HepG2 (cell line): ENCODE data around the gene RITA1. TPM values are rescaled to one million over a fixed set of nuclear protein-coding genes. Genes with fewer than 3 reads are reported as not detected.

Experiments used
- ATF1 ChIP-seq: IDR thresholded peaks from 2 replicates; pipeline ENCODE4 v1.6.1; 2016; ENCODE audit warnings: mild to moderate bottlenecking, control low read depth
- HNRNPLL ChIP-seq: fragments of 200-400 bp; formaldehyde crosslinking; IDR thresholded peaks from 2 replicates; pipeline ENCODE4 v1.6.1; 2017; ENCODE audit warnings: mild to moderate bottlenecking, low read depth, low read length; ENCODE audit not compliant: poor library complexity, severe bottlenecking
- KDM2A ChIP-seq: sonication (generic); formaldehyde crosslinking; IDR thresholded peaks from 2 replicates; pipeline ENCODE4 v1.4.0; 2020; ENCODE audit warnings: low read depth, missing genetic modification reagents, borderline replicate concordance
- MED8 ChIP-seq: sonication (generic); formaldehyde crosslinking; IDR thresholded peaks from 2 replicates; pipeline ENCODE4 v1.8.1; 2023; ENCODE audit warnings: mild to moderate bottlenecking, missing genetic modification reagents; ENCODE audit not compliant: insufficient replicate concordance
- MEF2D ChIP-seq: sonication (generic); formaldehyde crosslinking; IDR thresholded peaks from 2 replicates; pipeline ENCODE4 v1.5.1; 2020; ENCODE audit warnings: mild to moderate bottlenecking, missing genetic modification reagents
- NFE2L2 ChIP-seq: fragments of 150-350 bp; IDR thresholded peaks from 2 replicates; pipeline ENCODE4 v1.6.1; 2014; ENCODE audit warnings: low read length
- ZNF615 ChIP-seq: sonication (generic); formaldehyde crosslinking; IDR thresholded peaks from 2 replicates; pipeline ENCODE4 v1.5.0; 2020; ENCODE audit warnings: mild to moderate bottlenecking, missing genetic modification reagents, borderline replicate concordance
- ZSCAN29 ChIP-seq: sonication (generic); formaldehyde crosslinking; conservative IDR thresholded peaks from 2 replicates; pipeline ENCODE4 v1.4.0; 2020; ENCODE audit warnings: mild to moderate bottlenecking, missing genetic modification reagents
- polyA plus RNA-seq, 8 experiments: library from polyadenylated mRNA; depleted of rRNA in 3 of 8; stranded (reverse) in 7 of 8; unstranded in 1 of 8; fragments of >200 nt; fragmentation: Illumina TruSeq in 4 of 8; extraction: Trizol in 4 of 8; gene quantifications; 2 replicates each; pipeline versions ENCODE4 v1.2.1 to v1.2.3, GENCODE V29; 2011 to 2016; ENCODE audit warnings: low read depth in 4 of 8, missing spikeins in 1 of 8, mixed read lengths in 1 of 8; ENCODE audit not compliant: insufficient read depth in 1 of 8
- total RNA-seq, 5 experiments: library from RNA; depleted of rRNA; stranded (reverse); fragments of >200 nt; fragmentation: Illumina TruSeq; extraction: Trizol; gene quantifications; 2 replicates each; pipeline ENCODE4 v1.2.3, GENCODE V29; 2016; ENCODE audit warnings: low read depth in 1 of 5
- TF ChIP-seq, protein P1 (sequence below): IDR thresholded peaks from 2 replicates; pipeline ENCODE4 v1.6.1; 2016; ENCODE audit warnings: missing compliant biosample characterization, missing genetic modification reagents, borderline replicate concordance
- TF ChIP-seq, protein P2 (sequence below): sonication (generic); formaldehyde crosslinking; conservative IDR thresholded peaks from 2 replicates; pipeline ENCODE4 v1.4.0; 2020; ENCODE audit warnings: missing genetic modification reagents
- TF ChIP-seq, protein P3 (sequence below): sonication (generic); formaldehyde crosslinking; IDR thresholded peaks from 2 replicates; pipeline ENCODE4 v1.4.0; 2020; ENCODE audit warnings: mild to moderate bottlenecking, missing genetic modification reagents
- TF ChIP-seq, protein P4 (sequence below): sonication (generic); formaldehyde crosslinking; IDR thresholded peaks from 2 replicates; pipeline ENCODE4 v1.4.0; 2020; ENCODE audit warnings: low read depth, missing genetic modification reagents
- TF ChIP-seq, protein P5 (sequence below): sonication (generic); formaldehyde crosslinking; IDR thresholded peaks from 2 replicates; pipeline ENCODE4 v1.5.1; 2020; ENCODE audit warnings: missing genetic modification reagents, mild to moderate bottlenecking, borderline replicate concordance
- TF ChIP-seq, protein P6 (sequence below): sonication (generic); formaldehyde crosslinking; IDR thresholded peaks from 2 replicates; pipeline ENCODE4 v1.9.0; 2022; ENCODE audit warnings: low read depth, missing genetic modification reagents

Gene RITA1
- total and polyA plus RNA-seq, 2 of the 13 experiments (the other 11 are each of a cell fraction or from before 2014, with no cell fraction given), result 12.4 to 28.9 TPM

DNA sequence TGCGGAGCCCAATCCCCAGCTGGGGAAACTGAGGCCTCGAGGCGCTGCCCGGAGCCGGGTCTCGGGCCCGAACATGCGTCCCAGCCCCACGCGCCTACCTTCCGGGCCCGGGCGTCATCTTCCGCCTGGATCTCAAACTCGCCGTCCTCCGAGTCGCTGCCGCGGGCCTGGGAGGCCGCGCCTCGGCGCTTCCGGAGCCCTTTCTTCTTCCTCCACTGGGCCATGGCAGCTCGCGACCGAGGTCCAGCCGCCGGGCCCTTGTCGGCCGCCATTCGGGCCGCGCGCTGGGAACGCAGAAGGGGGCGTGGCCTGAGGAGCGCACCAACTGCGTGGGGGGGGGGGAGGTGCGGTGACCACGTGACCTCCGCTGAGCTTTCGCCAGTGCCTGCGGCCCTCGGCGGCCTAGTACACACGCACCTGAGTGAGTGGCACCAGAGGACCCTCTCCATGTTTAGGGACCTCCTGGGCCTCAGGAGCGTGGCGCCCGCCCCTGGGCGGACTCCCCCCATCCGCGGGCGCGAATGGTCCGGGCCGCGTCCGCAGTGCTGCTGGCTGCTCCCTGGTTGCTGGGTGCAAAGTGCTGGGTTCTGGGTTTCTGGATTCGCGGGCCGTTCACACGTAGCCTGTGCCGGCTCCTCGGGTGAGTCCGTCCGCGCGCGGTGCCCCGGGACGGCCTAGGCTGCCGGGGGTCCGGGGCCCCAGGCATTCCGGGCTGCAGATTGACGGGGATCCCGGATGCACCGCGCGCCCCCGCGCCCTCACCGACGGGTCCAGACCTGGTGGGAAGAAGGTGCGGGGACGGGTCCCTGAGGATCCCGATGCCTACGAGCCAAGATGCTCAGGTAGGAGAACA is at the start of gene RITA1, which contains the start of gene DDX54 (continued):
- TF ChIP-seq KDM2A (CRISPR knock-in tag) (peak; percentile 73; the same call in 1 of the 2 replicates), ZNF615 (CRISPR knock-in tag) (peak; percentile 86; the same call in 1 of the 2 replicates), ATF1 (CRISPR knock-in tag) (no peak), ZSCAN29 (CRISPR knock-in tag) (no peak), HNRNPLL (peak; percentile 90), MED8 (CRISPR knock-in tag) (peak; percentile 86), NFE2L2 (no peak), MEF2D (CRISPR knock-in tag) (peak; percentile 76)
- TF ChIP-seq, protein P1, sequence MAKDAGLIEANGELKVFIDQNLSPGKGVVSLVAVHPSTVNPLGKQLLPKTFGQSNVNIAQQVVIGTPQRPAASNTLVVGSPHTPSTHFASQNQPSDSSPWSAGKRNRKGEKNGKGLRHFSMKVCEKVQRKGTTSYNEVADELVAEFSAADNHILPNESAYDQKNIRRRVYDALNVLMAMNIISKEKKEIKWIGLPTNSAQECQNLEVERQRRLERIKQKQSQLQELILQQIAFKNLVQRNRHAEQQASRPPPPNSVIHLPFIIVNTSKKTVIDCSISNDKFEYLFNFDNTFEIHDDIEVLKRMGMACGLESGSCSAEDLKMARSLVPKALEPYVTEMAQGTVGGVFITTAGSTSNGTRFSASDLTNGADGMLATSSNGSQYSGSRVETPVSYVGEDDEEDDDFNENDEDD, result peak; percentile 54
- TF ChIP-seq, protein P2, sequence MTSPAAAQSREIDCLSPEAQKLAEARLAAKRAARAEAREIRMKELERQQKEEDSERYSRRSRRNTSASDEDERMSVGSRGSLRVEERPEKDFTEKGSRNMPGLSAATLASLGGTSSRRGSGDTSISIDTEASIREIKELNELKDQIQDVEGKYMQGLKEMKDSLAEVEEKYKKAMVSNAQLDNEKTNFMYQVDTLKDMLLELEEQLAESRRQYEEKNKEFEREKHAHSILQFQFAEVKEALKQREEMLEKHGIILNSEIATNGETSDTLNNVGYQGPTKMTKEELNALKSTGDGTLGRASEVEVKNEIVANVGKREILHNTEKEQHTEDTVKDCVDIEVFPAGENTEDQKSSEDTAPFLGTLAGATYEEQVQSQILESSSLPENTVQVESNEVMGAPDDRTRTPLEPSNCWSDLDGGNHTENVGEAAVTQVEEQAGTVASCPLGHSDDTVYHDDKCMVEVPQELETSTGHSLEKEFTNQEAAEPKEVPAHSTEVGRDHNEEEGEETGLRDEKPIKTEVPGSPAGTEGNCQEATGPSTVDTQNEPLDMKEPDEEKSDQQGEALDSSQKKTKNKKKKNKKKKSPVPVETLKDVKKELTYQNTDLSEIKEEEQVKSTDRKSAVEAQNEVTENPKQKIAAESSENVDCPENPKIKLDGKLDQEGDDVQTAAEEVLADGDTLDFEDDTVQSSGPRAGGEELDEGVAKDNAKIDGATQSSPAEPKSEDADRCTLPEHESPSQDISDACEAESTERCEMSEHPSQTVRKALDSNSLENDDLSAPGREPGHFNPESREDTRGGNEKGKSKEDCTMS, result no peak
- TF ChIP-seq, protein P3, sequence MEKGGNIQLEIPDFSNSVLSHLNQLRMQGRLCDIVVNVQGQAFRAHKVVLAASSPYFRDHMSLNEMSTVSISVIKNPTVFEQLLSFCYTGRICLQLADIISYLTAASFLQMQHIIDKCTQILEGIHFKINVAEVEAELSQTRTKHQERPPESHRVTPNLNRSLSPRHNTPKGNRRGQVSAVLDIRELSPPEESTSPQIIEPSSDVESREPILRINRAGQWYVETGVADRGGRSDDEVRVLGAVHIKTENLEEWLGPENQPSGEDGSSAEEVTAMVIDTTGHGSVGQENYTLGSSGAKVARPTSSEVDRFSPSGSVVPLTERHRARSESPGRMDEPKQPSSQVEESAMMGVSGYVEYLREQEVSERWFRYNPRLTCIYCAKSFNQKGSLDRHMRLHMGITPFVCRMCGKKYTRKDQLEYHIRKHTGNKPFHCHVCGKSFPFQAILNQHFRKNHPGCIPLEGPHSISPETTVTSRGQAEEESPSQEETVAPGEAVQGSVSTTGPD (CRISPR knock-in tag), result no peak
- TF ChIP-seq, protein P4, sequence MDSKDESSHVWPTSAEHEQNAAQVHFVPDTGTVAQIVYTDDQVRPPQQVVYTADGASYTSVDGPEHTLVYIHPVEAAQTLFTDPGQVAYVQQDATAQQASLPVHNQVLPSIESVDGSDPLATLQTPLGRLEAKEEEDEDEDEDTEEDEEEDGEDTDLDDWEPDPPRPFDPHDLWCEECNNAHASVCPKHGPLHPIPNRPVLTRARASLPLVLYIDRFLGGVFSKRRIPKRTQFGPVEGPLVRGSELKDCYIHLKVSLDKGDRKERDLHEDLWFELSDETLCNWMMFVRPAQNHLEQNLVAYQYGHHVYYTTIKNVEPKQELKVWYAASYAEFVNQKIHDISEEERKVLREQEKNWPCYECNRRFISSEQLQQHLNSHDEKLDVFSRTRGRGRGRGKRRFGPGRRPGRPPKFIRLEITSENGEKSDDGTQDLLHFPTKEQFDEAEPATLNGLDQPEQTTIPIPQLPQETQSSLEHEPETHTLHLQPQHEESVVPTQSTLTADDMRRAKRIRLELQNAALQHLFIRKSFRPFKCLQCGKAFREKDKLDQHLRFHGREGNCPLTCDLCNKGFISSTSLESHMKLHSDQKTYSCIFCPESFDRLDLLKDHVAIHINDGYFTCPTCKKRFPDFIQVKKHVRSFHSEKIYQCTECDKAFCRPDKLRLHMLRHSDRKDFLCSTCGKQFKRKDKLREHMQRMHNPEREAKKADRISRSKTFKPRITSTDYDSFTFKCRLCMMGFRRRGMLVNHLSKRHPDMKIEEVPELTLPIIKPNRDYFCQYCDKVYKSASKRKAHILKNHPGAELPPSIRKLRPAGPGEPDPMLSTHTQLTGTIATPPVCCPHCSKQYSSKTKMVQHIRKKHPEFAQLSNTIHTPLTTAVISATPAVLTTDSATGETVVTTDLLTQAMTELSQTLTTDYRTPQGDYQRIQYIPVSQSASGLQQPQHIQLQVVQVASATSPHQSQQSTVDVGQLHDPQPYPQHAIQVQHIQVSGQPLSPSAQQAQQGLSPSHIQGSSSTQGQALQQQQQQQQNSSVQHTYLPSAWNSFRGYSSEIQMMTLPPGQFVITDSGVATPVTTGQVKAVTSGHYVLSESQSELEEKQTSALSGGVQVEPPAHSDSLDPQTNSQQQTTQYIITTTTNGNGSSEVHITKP (CRISPR knock-in tag), result peak; percentile 100
- TF ChIP-seq, protein P5, sequence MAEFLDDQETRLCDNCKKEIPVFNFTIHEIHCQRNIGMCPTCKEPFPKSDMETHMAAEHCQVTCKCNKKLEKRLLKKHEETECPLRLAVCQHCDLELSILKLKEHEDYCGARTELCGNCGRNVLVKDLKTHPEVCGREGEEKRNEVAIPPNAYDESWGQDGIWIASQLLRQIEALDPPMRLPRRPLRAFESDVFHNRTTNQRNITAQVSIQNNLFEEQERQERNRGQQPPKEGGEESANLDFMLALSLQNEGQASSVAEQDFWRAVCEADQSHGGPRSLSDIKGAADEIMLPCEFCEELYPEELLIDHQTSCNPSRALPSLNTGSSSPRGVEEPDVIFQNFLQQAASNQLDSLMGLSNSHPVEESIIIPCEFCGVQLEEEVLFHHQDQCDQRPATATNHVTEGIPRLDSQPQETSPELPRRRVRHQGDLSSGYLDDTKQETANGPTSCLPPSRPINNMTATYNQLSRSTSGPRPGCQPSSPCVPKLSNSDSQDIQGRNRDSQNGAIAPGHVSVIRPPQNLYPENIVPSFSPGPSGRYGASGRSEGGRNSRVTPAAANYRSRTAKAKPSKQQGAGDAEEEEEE (CRISPR knock-in tag), result no peak
- TF ChIP-seq, protein P6, sequence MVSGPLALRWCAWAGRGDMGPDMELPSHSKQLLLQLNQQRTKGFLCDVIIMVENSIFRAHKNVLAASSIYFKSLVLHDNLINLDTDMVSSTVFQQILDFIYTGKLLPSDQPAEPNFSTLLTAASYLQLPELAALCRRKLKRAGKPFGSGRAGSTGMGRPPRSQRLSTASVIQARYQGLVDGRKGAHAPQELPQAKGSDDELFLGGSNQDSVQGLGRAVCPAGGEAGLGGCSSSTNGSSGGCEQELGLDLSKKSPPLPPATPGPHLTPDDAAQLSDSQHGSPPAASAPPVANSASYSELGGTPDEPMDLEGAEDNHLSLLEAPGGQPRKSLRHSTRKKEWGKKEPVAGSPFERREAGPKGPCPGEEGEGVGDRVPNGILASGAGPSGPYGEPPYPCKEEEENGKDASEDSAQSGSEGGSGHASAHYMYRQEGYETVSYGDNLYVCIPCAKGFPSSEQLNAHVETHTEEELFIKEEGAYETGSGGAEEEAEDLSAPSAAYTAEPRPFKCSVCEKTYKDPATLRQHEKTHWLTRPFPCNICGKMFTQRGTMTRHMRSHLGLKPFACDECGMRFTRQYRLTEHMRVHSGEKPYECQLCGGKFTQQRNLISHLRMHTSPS (CRISPR knock-in tag), result no peak
